Vagina (tissue), 2 donors: ENCODE results near the gene SOSTDC1. TPM values are rescaled to one million over a fixed set of nuclear protein-coding genes. Genes with fewer than 3 reads are reported as not detected.

Source experiments
- DNase-seq, 2 donors: peaks; one replicate each; pipeline ENCODE4 v3.0.0-alpha.2; 2017; ENCODE audit errors: extremely low spot score in 2 of 2
- H3K27ac ChIP-seq: fragments of 200-600 bp; sonication (generic); one replicate; pipeline ENCODE4 v1.5.1; 2019
- H3K27me3 ChIP-seq: fragments of 200-600 bp; sonication (generic); one replicate; pipeline ENCODE4 v1.5.1; 2019
- H3K36me3 ChIP-seq, 2 donors: fragments of 200-600 bp; sonication (generic); one replicate each; pipeline ENCODE4 v1.5.1; 2017 to 2019
- H3K4me1 ChIP-seq: fragments of 200-600 bp; sonication (generic); one replicate; pipeline ENCODE4 v1.5.1; 2019
- H3K4me3 ChIP-seq, 2 donors: fragments of 200-600 bp; sonication (generic); 1 replicate in 1 of 2; 2 replicates in 1 of 2; pipeline ENCODE4 v1.5.1; 2016 to 2019
- H3K9me3 ChIP-seq: fragments of 200-600 bp; sonication (generic); one replicate; pipeline ENCODE4 v1.5.1; 2019
- POLR2A ChIP-seq, 2 donors: fragments of 450-650 bp; IDR thresholded peaks; one replicate each; pipeline ENCODE4 v1.6.1; 2017; ENCODE audit warnings: antibody characterized with exemption in 2 of 2, mild to moderate bottlenecking in 2 of 2, moderate library complexity in 2 of 2
- POLR2AphosphoS5 ChIP-seq, 2 donors: sonication (generic); formaldehyde crosslinking; IDR thresholded peaks; one replicate each; pipeline ENCODE4 v1.9.0; 2017; ENCODE audit warnings: antibody characterized with exemption in 2 of 2, mild to moderate bottlenecking in 2 of 2, low read depth in 1 of 2; ENCODE audit not compliant: insufficient read depth in 1 of 2
- intact Hi-C: fragments of 100-400 bp; cut with DNase I; formaldehyde crosslinking; loops from one replicate; pipeline ENCODE4 v1.15.1; 2023
- total RNA-seq: library from RNA; depleted of rRNA; stranded (reverse); fragments of >200 nt; gene quantifications from one replicate; pipeline ENCODE4 v1.2.3, GENCODE V29; 2016
- TF ChIP-seq, protein P1 (sequence below), 3 experiments: fragments of 450-650 bp in 2 of 3; fragments of 200-600 bp in 1 of 3; sonication (generic) in 1 of 3; IDR thresholded peaks; one replicate each; pipeline ENCODE4 v1.5.1; 2017 to 2019; ENCODE audit warnings: antibody characterized with exemption in 3 of 3, mild to moderate bottlenecking in 2 of 3, moderate library complexity in 2 of 3

Gene SOSTDC1
- total RNA-seq, 1 donor from 2014 or later, result 5.9 TPM

- H3K4me3 ChIP-seq, result peak overlapping the region; percentile 69 to 75
- peak overlapping the region; percentile 99 for H3K27ac ChIP-seq
- intact Hi-C loops, result no loop called here
- H3K4me1 ChIP-seq, result peaks cover 32% of the 10 kb centered on the region
- no peaks in the 10 kb centered on the region for H3K36me3 ChIP-seq
- peak; percentile 73 to 94 for TF ChIP-seq POLR2AphosphoS5 (IDR thresholded peaks at IDR 0.05; ENCODE audit: insufficient read depth in 1 of 2, low read depth in 1 of 2)
- TF ChIP-seq POLR2A (IDR thresholded peaks at IDR 0.05), result peak in 1 of 2 donors; percentile 85
- TF ChIP-seq, protein P1, sequence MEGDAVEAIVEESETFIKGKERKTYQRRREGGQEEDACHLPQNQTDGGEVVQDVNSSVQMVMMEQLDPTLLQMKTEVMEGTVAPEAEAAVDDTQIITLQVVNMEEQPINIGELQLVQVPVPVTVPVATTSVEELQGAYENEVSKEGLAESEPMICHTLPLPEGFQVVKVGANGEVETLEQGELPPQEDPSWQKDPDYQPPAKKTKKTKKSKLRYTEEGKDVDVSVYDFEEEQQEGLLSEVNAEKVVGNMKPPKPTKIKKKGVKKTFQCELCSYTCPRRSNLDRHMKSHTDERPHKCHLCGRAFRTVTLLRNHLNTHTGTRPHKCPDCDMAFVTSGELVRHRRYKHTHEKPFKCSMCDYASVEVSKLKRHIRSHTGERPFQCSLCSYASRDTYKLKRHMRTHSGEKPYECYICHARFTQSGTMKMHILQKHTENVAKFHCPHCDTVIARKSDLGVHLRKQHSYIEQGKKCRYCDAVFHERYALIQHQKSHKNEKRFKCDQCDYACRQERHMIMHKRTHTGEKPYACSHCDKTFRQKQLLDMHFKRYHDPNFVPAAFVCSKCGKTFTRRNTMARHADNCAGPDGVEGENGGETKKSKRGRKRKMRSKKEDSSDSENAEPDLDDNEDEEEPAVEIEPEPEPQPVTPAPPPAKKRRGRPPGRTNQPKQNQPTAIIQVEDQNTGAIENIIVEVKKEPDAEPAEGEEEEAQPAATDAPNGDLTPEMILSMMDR (IDR thresholded peaks at IDR 0.05), result no peak
- no peaks in the 10 kb centered on the region for H3K27me3 ChIP-seq
- DNase-seq, result no peak
- no peaks in the 10 kb centered on the region for H3K9me3 ChIP-seq
Observed at GRCh38 chr7:16420649-16421332, 44.7 kb downstream of the SOSTDC1 start.

DNA sequence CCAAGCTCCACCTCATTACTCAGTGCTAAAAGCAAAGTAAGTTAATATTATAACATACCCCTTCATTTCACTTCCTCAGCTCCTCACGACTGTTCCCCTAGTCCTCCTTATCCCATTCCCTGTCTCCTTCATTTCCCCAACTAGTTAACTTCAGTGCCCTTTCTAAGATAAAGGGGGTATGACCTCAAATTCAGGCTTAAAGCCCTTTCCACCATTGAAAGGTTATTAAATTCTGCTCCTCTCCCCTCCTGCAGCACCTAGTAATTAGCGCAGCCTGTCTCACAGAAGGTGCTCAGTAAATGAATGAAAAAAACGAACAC, 45.2 kb downstream of the SOSTDC1 start:
- Histone ChIP-seq H3K27me3 (no peaks in the 10 kb centered on the region), H3K9me3 (no peaks in the 10 kb centered on the region), H3K36me3 (no peaks in the 10 kb centered on the region), H3K4me1 (peaks cover 32% of the 10 kb centered on the region), H3K4me3 (peak overlapping the region; percentile 69 to 75), H3K27ac (peak overlapping the region; percentile 99)
- intact Hi-C loops, result no loop called here
- TF ChIP-seq POLR2A (IDR thresholded peaks at IDR 0.05) (no peak), POLR2AphosphoS5 (IDR thresholded peaks at IDR 0.05; ENCODE audit: insufficient read depth in 1 of 2, low read depth in 1 of 2) (no peak)
- TF ChIP-seq, protein P1 (IDR thresholded peaks at IDR 0.05), result no peak
- DNase-seq, result no peak

DNA sequence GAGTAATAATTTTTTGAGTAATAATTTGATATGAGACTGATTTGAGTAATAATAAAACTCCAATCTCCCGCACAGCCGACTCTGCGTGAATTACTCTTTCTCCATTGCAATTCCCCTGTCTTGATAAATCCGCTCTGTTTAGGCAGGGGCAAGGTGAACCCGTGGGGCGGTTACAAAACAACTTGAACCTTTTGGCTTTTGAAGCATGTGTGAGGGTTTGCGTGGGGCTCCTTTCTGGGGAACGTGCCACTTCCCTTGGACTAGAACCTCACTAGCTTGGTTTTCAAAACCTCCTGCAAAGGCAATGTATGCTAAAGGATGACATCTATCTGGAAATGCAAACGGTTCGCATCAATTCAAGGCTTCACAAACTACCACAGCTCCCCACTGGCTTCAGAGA, 45.7 kb downstream of the SOSTDC1 start:
- Histone ChIP-seq H3K4me1 (peaks cover 32% of the 10 kb centered on the region), H3K36me3 (no peaks in the 10 kb centered on the region), H3K27me3 (no peaks in the 10 kb centered on the region), H3K9me3 (no peaks in the 10 kb centered on the region), H3K4me3 (peak overlapping the region in 1 of 2 donors; percentile 75), H3K27ac (peak overlapping the region; percentile 99)
- DNase-seq, result no peak
- intact Hi-C loops, result no loop called here
- TF ChIP-seq, protein P1 (IDR thresholded peaks at IDR 0.05), result no peak
- TF ChIP-seq POLR2AphosphoS5 (IDR thresholded peaks at IDR 0.05; ENCODE audit: insufficient read depth in 1 of 2, low read depth in 1 of 2) (no peak), POLR2A (IDR thresholded peaks at IDR 0.05) (no peak)

GRCh38 chr7:16419126-16419525, 46.4 kb downstream of the SOSTDC1 start:
- Histone ChIP-seq H3K4me3 (no peak overlapping the region), H3K27me3 (no peaks in the 10 kb centered on the region), H3K9me3 (no peaks in the 10 kb centered on the region), H3K36me3 (no peaks in the 10 kb centered on the region), H3K4me1 (peaks cover 32% of the 10 kb centered on the region), H3K27ac (no peak overlapping the region)
- no peak for DNase-seq
- intact Hi-C loops, result no loop called here
- TF ChIP-seq, protein P1 (IDR thresholded peaks at IDR 0.05), result no peak
- TF ChIP-seq POLR2AphosphoS5 (IDR thresholded peaks at IDR 0.05; ENCODE audit: insufficient read depth in 1 of 2, low read depth in 1 of 2) (no peak), POLR2A (IDR thresholded peaks at IDR 0.05) (no peak)

DNA sequence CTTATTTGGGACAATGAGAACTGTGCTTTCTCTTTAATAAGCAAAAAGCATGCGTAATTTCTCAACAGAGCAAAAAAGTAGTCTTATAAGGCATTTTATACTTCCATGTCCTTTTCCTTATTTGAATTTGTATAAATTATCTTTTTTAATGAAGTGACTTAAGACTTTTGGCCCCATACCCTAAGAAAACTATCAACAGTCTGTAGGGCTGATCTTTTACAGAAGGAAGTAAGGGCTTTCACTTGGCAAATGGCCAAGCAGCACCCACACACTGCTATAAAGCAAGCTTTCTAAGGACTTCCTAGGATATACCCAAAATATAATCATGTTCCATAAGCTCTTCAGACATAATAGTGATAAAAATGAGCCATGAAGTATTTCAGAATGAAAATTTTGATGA, 47.6 kb downstream of the SOSTDC1 start:
- no peaks in the 10 kb centered on the region for H3K36me3 ChIP-seq
- no peak for DNase-seq
- intact Hi-C loops, result no loop called here
- H3K9me3 ChIP-seq, result no peaks in the 10 kb centered on the region
- no peaks in the 10 kb centered on the region for H3K27me3 ChIP-seq
- H3K4me3 ChIP-seq, result no peak overlapping the region
- H3K4me1 ChIP-seq, result peaks cover 35% of the 10 kb centered on the region
- H3K27ac ChIP-seq, result no peak overlapping the region
- TF ChIP-seq, protein P1 (IDR thresholded peaks at IDR 0.05), result no peak
- TF ChIP-seq POLR2AphosphoS5 (IDR thresholded peaks at IDR 0.05; ENCODE audit: insufficient read depth in 1 of 2, low read depth in 1 of 2) (no peak), POLR2A (IDR thresholded peaks at IDR 0.05) (no peak)
